ENCODE data around the gene ESRRB.

Gene ESRRB

GRCh38 chr14:76408877-76409276 is 32.9 kb downstream of the ESRRB start:
- no peak for DNase-seq

GRCh38 chr14:76412501-76412900 is 36.6 kb downstream of the ESRRB start:
- no peak for DNase-seq

DNA sequence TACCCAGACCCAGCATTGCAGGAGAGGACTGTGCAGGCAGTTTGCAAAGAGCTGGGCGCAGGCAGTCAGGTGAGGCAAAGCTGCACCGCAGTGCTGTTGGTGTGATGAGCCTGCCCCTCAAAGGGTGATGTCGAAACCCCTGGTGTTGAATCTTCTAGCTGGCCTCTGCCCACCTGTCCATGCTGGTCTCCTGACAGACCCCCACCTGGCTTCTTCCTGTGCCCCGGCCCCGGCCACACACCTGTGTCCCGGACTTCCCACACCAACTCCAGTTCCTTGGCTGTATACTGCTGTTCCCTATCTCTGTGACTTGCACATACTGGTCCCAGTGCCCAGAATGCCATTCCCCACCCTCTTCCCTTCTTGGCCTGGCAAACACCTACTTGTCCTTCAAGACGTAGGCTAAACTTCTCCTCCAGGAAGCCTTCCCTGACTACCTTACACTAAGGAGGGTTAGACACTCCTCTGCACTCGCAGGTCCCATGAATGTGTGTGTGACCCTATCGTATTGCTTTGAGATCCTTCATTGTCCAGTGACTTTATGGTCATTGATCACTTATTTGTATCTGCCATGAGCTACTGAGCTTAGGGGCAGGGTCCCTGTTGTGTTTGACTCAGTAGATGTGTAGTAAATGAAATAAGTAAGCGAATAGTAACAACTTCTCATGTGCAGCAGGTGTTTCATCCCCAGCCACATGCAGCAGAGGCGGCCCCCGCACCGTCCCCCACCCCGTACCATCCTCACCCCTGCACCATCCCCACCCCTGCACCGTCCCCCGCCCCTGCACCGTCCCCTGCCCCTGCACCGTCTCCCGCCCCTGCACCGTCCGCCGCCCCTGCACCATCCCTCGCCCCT is 37.4 kb downstream of the ESRRB start:
- DNase-seq, result no peak

GRCh38 chr14:76413962-76414600 is 38.1 kb downstream of the ESRRB start:
- DNase-seq, result no peak

- DNase-seq, result no peak
Observed at GRCh38 chr14:76419399-76419798, 43.5 kb downstream of the ESRRB start.

GRCh38 chr14:76420827-76421226 is 44.9 kb downstream of the ESRRB start:
- no peak for DNase-seq

GRCh38 chr14:76421662-76422061 is 45.7 kb downstream of the ESRRB start:
- no peak for DNase-seq

DNA sequence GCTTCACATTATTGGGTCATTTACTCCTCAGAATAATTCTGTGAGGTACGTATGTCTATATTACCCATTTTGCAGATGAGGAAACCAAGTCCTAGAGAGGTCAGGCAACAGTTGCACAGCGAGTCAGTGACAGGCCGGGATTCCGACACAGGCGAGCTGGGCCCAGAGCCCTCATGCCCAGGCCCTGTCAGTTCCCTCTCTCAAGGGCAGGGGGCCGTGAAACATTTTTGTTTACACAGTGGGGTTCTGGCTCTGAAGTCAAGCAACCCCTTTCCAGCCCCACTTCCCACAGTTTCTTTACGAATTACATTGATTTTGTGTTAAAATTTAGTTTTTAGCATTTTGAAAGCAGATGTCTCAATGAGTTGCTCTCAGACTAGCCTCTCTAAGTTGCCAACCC is 46.7 kb downstream of the ESRRB start:
- DNase-seq, result no peak

DNA sequence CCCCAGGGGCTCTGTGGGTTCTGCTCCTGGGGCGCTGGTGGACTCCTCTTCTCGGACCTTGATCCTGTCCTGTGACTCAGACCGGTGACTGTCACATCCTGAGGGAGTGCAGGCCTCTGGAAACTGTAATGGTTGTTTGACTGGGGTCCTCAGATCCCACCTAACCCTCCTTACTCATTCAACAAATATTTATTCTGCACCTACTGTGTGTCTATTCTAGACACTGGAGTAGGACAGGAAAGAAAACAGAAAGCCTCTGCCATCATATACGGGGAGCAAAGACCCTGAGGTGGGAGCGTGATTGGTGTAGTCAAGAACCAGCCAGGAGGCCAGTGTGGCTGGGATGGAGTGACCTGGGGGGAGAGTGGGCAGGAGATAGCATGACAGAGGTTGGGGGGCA is 47.6 kb downstream of the ESRRB start:
- no peak for DNase-seq

GRCh38 chr14:76424359-76424758 is 48.4 kb downstream of the ESRRB start:
- DNase-seq, result no peak

- DNase-seq, result no peak
Observed at GRCh38 chr14:76426161-76426696, 50.3 kb downstream of the ESRRB start.

DNA sequence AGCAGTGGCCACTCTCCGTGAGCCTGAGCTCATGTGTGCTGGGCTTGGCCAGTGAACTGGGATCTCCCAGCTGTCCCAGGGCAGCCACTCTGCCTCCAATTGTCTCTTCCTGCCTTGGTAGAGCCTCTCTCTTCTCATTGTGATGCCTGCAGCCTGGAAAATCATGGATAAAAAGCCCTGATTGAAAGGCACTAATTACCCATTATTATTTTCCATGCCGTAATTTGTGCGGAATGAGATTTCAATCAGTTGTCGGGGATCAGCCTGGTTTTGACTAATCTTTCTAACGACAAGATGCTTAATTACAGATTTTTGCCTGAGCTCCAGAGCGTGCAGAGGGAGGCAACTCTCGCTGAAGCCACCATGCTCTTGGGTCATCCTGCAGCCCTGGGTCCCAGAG is 52.7 kb downstream of the ESRRB start:
- DNase-seq, result no peak

DNA sequence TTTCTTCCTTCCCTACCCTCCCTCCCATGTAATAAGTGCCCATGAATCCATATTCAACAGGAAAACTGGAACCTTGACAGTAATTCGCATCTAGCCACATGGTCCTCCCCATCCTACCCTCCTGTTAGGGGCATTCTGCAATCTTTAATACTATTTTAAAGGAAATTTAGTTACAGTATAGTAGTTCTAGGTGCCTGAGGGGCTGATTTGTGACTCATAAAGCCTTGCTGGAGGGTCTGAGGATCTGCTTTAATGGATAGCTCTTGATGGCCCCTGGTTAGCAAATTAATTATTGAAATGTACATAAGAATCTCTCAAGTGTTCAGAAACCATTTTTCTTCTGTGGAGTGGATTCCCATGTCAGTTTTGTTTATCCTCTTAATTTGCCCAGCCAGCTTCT is 54.1 kb downstream of the ESRRB start:
- DNase-seq, result no peak

GRCh38 chr14:76430475-76430980 is 54.6 kb downstream of the ESRRB start:
- DNase-seq, result no peak

DNA sequence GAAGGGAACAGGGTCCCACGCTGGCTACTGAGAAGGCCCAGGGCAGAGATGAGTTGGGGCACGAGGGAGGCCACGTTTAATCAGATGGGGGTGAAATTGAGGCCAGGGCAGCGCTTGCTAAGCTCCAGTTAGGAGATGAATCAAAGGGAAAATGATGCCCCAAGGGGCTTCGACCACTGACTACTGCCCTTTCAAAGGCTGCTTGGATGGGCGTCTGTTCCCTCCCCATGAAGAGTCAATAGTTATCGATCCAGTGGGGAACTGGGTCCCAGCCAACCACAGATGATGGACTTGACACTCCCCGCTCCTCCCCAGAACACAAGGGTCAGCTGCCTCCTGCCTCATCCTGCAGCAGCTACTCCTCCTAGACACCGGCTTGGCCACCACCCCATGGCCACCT is 55.6 kb downstream of the ESRRB start:
- no peak for DNase-seq

GRCh38 chr14:76432827-76433752 is 57.2 kb downstream of the ESRRB start:
- no peak for DNase-seq

DNA sequence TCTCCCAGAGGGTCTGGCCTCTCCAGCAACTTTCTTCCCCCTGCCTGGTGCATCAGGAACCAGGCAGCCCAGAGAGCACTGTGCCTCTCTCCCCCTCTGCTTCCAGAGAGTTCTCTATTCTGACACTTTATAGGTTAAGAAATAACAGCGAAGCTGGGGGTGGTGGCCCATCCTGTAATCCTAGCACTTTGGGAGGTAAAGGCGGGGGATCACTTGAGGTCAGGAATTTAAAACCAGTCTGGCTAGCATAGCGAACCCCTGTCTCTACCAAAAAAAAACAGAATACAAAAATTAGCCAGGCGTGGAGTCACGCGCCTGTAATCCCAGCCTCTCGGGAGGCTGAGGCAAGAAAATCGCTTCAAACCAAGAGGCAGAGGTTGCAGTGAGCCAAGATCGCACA is 58.3 kb downstream of the ESRRB start:
- DNase-seq, result no peak

GRCh38 chr14:76439237-76439775 is 63.4 kb downstream of the ESRRB start:
- DNase-seq, result no peak

DNA sequence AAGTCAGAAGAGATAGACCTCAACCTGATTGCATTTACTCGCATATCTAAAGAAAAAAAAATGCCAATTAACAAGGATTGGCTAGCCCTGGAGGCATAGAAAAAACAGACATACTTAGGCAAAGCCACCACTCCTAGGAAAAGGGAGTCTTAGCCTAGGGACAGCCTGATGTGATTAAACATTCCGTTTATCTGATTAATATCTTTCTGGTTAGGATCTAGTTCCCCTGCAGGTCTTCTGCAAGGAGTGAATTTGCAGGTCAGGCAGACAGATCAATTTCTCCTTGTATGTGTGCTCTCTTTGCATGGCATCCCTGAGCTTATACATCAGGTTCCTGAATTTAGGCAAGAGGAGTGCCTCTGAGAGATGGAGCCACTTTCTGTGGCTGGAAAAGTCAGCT is 70.5 kb downstream of the ESRRB start:
- DNase-seq, result no peak

DNA sequence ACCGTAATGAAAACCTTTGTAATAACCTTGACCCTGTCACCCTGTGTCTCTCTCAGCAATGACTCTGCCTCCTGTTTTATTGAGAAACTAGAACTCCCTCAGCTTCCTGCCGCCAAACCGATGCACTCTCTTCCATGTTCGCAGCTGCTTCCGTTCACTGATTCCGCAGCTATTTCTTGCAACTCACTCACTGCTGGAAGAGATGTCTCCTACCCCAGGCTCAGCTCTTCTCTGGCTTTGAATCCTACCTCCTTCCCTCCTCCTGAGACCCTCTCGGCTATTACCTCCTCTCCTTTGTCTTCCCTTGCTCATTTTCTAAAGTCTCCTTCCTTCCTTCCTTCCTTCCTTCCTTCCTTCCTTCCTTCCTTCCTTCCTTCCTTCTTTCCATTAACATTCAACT is 71.0 kb downstream of the ESRRB start:
- DNase-seq, result no peak

DNA sequence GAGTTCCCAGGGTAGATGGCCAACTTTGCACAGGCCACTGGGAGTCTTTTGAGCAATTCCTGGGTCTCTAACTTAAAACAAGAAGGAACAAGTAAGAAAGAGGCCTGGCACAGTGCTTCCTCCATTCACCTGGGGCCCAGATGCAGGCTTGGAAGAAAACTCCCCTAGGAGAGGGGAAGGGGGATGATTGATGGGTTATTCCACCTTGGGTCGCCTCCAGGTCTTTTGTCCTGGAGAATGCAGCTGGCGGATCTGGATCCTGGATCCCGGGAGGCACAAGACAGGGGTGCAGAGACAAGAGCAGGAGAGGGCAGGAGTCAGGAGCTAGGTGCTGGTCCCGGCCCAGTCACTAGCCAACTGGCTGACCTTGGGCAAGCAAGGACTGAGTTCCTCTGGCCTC is 74.5 kb downstream of the ESRRB start:
- DNase-seq, result no peak

DNA sequence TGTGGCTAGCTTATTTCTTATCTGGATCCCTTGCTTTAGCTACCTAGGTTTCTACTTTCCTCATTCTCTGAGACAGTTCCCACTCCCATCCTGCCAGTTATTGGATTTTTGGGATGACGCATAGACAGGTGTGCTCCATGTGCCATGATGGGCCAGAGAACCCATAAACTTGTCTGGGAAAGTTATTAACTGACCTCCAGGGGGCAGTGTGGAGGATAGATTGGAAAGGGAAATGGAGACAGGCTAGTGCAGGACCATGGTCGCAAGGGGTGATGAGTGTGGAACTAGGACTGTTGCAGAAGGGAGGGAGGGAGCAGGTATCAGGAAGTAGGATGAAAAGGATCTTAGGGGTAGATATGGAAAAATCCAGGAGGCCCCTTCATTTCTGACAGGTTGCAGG is 80.3 kb downstream of the ESRRB start:
- DNase-seq, result no peak

Measured in activated effector memory CD4-positive, alpha-beta T cell treated with Interleukin-2 at 50 U/mL for 16 hours (primary cell).